Muscle of back (tissue), 11 donors: ENCODE results near the gene HJV. TPM values are rescaled to one million over a fixed set of nuclear protein-coding genes. Genes with fewer than 3 reads are reported as not detected.
"Not testable (repeated sequence)": the region's sequence is repeated elsewhere in the genome, so short reads cannot be mapped to it uniquely, and the experiment has no call there.

Experiments used
- DNase-seq, 3 donors: peaks; one replicate each; pipeline versions ENCODE4 v3.0.0 to v3.0.0-alpha.2; 2013
- polyA plus RNA-seq, 10 donors: library from polyadenylated mRNA; unstranded; fragments of 120-200 nt; gene quantifications; one replicate each; pipeline ENCODE4 v1.2.1, GENCODE V29; 2013; ENCODE audit not compliant: insufficient read length in 10 of 10

HJV gene
- polyA plus RNA-seq, 10 donors = 103 to 254 (median 180) TPM

DNA sequence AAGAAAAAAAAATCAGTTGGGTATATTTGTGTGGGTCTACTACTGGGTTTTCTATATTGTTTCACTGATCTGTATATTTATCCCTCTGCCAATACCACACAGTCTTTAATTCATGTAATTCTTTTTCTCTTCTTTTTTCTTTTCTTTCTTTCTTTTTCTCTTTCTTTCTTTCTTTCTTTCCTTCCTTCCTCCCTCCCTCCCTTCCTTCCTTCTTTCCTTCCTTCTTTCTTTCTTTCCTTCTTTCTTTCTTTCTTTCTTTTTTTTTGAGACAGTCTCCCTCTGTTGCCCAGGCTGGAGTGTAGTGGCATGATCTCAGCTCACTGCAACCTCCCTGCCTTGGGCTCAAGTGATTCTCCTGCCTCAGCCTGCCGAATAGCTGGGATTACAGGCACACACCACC is 5.1 kb upstream of the HJV start:
- not testable (repeated sequence) for DNase-seq

DNA sequence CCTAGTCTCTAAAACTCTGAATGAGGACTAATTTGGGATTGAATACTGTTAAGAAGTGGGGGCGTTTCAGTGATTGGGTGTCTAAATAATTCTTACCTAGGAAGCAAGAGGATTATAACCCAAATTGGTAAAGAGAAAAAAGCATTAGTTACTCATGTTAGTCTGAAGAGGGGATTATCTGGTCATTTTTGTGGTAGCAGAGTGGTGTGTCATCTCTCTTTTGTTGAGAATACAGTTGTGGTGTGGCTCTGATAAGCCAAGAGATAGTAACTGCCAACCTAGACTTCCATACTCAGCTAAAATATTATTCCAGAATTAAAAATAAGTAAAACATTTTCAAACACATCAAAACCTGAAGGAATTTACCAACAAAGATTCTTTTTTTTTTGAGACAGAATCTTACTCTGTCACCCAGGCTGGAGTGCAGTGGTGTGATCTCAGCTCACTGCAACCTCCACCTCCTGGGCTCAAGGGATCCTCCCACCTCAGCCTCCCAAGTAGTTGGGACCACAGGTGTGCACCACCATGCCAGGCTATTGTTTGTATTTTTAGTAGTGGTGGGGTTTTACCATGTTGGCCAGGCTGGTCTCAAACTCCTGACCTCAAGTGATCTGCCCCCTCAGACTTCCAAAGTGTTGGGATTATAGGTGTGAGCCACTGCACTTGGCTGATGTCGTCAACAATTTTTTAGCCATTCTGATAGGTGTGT is 4.4 kb upstream of the HJV start:
- DNase-seq = not testable (repeated sequence)

DNA sequence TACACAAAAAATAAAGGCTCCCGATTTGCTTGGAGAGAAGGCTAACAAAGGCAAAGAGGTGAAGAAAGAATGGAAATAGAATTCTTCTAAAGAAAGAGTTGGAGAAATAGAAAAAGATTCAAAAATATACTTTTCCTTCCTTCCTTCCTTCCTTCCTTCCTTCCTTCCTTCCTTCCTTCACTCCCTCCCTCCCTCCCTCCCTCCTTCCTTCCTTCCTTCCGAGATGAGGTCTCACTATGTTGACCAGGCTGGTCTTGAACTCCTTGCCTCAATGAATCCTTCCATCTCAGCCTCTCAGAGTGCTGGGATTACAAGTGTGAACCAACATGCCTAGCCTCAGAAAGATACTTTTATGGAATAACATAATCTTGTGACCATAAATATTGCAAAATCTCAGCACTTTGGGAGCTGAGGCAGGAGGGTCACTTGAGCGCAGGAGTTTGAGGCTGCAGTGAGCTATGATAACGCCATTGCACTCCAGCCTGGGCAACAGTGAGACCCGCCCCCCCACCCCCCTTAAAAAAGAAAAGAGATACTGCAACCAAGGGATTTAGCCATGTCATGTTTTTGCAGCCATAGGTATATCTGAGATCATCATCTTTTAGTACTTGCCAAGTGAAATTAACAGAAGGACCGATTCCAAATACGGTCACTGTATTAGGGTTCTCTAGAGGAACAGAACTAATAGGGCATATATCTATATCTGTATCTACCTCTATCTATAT is 1.0 kb upstream of the HJV start:
- DNase-seq = no peak

DNA sequence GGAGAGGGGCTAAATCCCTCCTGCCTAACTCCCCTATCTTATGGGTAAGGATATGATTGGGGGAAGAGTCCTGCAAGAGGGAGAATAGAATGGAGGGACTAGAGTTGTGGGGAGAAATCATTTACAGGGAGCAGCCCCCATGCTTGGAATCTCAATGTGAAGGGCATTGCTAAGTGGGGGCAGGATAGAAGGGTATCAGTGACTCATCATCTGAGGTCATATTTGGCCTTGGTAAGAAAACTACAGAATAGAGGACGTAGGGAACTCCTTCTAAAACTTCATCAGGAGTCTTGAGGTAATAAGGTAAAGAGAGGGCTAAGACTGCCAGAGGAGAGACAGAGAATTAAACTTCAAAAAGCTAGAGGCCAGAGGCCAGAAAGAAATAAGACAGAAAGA is 487 bp downstream of the HJV start:
- no peak for DNase-seq

DNA sequence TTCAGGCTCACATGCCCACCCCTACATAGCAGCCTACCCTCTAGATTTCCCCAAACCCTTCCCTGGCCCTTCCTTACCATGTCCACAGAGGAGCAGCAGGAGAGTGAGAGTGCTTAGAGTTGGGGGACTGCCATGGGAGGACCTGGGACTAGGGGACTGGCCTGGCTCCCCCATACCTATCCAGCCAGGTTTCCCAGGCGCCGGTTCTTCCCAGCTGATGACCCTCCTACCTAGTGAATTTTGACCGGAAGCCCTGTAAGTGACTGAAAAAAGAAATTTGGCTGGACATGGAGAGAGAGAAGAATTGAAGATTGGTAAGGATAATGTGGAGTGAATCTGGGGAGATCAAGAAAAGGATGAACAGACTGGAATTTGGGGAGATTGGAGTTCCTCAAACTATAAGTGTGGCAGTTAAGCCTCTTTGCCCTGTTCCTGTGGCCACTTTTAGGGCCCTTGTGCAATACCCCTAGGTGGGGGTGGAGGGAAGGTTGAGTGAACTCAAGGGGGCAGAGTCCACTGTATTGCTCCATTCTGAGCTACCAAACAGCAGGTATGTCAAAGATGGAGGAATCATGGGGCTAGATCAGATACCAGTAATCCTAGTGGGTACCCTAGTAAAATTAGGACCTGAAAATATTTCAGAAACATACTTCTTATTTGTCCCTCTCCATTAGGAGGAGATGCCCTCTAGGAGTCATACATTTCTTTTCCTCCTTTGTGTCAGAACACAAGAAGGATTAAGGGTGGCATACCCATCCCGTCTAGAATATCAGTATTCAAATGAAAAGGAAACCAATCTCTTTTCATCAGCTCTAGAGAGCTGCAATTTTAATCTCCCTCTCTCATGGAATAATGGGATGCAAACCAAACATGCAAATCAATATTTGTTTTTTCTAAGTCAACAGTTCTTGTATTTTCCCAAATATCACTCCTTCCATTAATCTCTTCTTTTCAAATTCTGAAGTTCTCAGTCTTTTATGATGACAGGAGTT is 1.2 kb downstream of the HJV start:
- DNase-seq = no peak

DNA sequence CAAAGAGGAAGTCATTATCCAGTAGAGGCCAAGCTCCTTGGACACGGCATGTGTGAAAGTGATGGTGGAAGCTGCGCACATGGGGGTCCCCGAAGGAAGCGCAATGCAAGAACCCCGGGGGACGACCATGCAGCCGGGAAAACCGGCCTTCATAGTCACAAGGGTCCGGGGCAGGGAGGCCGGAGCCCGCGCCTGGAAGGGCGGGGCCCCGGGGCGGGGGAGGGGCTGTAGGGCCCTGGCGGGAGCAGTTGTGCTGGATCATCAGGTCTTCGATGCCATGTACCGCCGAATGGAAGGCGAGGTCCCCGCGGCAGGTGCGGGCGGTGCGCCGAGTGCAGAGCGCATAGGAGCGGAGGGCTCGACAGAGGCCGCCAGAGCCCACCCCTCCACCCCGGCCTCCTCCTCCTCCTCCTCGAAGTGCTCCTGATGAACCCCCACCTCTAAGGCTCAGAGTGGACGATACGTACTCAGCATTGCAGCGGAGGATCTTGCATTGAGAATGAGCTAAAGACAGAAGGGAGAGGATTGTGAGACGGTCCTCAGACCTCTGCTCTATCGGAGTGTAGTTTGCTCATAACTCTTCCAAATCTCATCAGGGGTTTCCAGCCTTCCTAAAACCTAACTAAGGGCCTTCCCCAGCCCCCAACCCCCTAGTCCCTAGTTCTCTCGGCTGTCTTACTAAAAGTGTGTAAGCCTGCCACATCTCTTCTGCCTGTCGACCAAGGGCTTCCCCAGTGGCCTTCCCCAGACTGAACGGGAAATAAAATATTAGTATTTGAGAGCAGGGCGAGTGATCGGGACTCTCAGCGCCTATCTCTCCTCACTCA is 2.1 kb downstream of the HJV start:
- peak in 1 of 3 donors; percentile 47 for DNase-seq

DNA sequence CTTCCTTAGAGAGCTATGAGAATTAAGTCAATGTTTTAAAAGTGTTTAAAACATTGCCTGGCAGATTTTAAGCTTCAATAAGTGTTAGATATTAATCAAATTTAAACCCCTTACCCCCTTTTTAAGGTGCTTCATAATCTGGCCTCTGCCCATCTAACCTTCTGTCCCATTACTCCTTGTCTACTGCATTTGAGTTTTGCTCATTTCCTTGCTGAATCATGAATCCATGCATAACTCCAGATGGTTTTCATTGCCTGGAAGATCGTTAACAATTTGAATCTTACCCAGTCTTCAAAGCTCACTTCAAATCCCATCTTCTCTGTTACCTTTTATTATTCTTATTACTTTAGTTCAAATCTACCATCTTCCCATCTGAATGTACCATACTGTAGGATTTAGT is 4.6 kb downstream of the HJV start:
- DNase-seq = no peak

DNA sequence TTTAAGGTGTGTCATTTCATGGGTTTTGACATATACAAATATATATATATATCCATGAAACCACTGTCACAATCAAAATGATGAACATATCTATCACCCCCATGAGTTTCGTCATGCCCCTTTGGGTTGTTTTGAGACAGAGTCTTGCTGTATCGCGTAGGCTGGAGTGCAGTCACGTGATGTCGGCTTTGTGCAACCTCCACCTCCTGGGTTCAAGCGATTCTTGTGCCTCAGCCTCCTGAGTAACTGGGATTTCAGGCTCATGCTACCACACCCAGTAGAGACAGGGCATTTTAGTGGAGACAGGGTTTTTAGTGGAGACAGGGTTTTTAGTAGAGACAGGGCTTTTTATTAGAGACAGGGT is 8.0 kb downstream of the HJV start:
- no peak for DNase-seq

DNA sequence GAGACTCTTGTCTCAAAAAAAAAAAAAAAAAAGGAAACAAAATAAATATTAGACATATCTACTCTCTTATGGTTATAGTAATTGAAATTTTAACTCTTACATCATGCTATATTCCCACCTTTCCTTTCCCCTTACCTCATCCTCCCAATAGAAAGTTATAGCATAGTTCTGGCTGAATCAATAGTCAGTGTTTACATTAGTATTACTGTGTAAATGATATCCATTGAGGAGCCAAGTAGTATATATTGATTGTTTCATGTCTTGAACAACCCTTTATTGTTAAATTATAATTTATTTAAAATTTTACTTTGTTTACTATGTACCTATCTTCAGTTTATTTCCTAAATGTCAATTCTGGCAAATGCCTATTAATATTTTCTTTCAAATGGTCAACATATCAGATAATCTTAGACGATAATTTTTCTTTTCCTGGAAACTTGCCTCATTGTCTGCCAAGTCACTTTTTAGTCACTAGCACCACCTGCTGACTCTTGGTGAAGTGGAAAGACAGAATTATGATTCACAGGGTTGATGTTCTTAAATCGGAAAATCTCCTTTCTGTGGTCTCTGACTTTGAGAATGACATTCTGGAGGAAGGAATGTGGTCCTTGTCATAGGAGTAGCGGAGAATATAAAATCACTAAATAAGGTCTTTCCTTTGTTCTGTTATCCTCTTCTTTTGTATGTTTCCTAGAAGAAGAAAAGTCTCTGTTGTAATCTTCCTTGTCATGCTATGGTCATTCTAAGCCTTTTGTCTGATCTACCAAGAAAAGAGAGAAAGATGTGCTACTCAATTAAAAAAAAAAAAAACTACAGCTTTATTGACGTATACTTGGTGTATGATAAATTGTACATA is 8.6 kb downstream of the HJV start:
- DNase-seq = peak; percentile 76 to 83 (median 83)

DNA sequence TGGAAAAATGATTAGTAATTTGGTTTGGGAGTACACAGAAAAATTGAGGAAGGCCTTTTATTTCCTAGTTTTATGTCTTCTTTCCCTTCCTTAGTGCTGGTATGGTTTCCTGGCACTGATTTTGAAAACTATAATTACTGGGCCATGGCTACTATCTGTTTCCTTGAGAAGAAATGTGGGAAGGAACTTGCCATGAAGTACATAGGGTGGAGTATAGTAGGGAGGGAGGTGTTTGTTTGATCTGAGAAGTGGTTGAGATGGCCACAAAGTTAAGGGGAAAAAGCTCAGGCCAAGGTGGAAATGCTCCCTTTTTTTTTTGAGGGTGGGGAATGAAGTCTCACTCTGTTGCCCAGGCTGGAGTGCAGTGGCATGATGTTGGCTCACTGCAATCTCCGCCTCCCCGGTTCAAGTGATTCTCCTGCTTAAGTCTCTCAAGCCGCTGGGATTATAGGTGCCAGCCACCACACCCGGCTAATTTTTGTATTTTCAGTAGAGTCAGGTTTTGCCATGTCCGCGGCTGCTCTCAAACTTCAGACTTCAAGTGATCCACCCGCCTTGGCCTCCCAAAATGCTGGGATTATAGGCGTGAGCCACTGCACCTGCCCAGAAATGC is 11.3 kb downstream of the HJV start:
- DNase-seq = no peak

DNA sequence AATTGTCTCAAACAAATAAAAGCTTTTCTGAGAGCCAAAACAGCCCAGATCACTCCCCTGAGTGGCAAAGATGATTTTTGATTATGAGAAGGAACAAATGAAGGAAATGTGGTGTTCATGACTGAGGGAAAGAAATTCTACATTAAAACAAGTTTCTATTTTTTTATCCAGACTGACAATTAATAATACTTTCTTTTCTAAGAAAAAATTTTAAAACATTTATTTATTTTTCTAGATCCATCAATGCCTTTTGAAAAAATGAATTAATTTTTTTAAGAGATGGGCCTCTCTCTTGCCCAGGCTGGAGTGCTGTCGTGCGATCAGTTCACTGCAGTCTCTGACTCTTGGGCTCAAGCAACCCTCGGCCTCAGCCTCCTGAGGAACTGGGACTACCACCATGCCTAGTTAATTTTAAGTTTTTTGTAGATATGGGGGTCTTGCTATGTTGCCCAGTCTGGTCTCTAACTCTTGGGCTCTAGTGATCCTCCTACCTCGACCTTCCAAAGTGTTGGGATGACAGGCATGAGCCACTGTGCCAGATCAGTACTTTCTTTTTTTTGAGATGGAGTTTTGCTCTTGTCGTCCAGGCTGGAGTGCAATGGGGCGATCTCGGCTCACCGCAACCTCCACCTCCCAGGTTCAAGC is 13.9 kb downstream of the HJV start:
- no peak for DNase-seq

DNA sequence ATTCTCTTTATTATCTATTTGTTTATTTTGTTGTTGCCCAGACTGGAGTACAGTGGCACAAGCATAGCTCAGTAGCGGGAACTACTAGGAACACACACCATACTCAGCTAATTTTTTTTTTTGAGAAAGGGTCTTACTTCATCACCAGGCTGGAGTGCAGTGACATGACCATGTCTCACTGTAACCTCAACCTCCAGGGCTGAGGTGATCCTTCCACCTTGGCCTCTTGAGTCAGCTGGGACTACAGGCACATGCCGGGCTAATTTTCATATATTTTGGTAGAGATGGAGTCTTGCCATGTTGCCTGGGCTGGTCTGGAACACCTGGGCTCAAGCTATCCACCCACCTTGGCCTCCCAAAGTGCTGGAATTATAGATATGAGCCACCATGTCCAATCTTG is 19.8 kb downstream of the HJV start:
- DNase-seq = no peak

DNA sequence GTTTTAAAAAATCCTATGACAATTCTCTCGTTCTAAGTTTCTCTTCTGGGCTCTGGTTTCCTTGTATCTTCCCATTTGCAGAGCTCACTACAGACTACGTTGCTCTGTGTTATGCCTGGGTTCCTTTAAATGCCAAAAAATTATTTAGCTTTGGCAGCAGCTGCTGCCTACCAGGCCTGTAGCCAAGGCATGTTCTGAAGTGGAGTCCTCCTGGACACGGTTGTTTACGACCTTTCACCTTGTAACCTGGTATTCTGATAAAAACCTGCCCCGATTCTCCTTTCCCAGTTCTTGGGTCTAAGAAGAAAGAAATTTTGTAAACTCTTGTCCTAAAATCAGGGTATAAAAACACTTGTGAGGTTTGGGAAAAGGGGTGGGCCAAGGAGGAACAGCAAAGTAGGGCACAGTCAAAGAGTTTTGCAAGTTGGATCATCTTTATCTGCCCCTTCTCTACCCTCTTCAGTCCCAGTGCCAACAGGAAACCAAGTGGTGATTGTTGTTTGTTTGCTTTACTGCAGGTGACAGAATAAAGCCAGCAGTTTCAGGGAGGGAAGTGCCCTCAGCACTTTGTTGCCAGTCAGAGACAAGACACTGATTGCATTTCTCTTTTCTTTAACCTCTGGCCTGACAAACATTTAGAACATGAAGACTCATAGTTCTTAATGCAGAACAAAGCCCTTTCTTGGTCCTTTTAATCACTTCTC is 22.1 kb downstream of the HJV start:
- no peak for DNase-seq

DNA sequence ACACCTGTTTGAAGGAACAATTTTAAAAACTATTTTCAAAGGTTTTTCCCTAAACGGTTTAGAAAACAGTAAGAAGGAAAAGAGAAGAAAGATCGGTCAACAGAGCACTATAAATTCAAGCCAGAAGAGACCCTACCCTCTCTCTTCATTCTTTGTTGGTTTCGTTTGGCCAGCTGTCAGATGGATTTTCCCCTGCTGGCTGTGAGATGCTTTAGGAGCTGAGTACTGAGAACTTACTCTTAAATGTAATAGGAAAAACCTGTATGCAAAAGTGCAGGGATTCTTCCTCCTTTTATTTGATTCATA is 23.9 kb downstream of the HJV start:
- no peak for DNase-seq

DNA sequence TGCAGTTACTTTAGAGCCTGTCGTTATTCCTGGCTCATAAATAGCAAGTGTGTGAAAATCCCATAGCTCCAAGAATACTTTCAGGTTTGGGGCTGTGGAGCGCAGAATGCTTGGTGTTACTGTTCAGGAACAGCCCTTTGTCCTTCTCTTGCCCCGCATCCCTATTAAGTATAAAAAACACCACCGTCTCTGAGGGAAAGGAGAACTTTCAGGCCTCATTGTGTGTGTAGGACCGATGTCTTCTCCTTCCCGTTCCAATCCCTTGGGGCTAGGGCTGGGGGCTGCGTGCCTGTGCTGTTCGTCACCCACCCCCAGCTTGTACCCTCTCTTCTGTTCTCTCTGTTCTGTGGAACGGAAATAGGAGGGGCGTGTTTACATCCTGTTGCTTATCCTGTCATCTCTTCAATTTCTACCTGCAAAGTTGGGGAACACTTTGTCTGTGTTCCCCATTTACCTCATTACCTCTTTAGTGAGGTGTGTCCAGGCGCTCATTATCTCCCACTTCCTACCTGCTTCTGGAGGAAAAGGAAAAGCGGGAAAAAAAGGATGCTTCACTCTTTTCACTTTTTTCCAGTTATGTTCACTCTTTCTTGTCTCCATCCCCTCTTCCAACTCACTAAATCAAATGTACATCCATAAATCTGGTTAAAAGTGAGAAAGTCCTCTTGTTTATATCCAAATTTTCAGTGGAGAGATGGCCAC is 24.4 kb downstream of the HJV start:
- DNase-seq = no peak

DNA sequence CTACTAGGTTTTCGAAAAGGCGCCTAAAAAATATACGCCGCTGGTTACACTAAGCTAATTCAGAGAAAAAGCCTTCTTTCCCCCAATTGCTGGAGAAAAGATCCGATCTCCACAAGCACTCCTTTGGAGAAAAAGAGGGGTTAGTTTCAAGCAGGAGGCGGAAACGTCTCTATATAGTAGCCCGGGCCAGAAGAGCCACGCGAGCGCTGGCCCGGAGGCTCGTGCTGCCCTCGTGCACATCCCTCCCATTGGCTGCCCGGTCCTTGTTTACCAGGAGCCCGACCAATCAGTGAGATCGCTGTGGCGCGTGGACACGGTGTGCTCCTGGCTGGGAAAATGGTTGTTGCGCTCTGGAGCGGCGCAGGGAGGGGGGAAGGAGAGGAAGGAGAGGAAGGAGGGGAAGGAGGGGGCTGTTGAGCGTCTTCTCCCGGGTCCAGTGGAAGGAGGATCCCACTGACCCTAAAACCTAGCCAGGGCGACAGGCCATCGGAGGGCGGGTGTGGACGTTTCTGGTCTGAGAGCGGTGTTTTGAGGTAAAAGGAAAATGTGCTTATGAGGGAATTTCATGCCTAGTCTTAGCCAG is 25.0 kb downstream of the HJV start, which contains the start of gene TXNIP:
Gene TXNIP (minus strand): TSS at position 147 of the 583 bp plus-strand sequence. CDS start 313 bp downstream, outside the sequence.
- DNase-seq = peak; percentile 99

DNA sequence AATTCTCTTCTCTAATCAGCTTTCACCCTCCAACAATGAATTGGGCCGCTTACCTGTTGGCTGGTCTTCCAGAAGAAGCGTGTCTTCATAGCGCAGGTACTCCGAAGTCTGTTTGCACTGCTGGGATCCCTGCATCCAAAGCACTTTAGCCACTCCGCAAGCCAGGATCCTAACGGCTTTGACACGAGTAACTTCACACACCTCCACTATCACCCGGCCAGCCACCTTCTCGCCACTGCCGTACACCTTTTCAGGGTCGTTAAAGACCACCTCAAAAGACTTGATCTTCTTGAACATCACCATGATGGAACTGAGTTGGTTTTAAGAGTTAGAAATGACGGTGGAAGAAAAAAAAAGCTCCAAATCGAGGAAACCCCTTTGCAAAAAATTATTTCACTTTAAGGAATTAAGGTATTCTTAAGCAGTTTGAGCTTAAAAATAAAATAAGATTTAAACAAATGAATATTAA is 25.5 kb downstream of the HJV start:
- DNase-seq = no peak
